Uterus (tissue), 4 donors: ENCODE measurements around the gene MB. TPM values are rescaled to one million over a fixed set of nuclear protein-coding genes. Genes with fewer than 3 reads are reported as not detected.

Experiments used
- DNase-seq, 2 donors: peaks; one replicate each; pipeline ENCODE4 v3.0.0-alpha.2; 2019 to 2020
- H3K27ac ChIP-seq, 2 donors: fragments of 200-600 bp; sonication (generic); 1 replicate in 1 of 2; 2 replicates in 1 of 2; pipeline ENCODE4 v1.5.1; 2016 to 2018
- H3K27me3 ChIP-seq, 2 donors: fragments of 200-600 bp; sonication (generic); one replicate each; pipeline ENCODE4 v1.5.1; 2018 to 2019; ENCODE audit warnings: control low read depth in 1 of 2
- H3K36me3 ChIP-seq, 2 donors: fragments of 200-600 bp; sonication (generic); one replicate each; pipeline ENCODE4 v1.5.1; 2019; ENCODE audit warnings: control low read depth in 1 of 2
- H3K4me1 ChIP-seq, 2 donors: fragments of 200-600 bp; sonication (generic); one replicate each; pipeline ENCODE4 v1.5.1; 2018 to 2019; ENCODE audit warnings: control low read depth in 1 of 2
- H3K4me3 ChIP-seq, 2 donors: fragments of 200-600 bp; sonication (generic); 1 replicate in 1 of 2; 2 replicates in 1 of 2; pipeline ENCODE4 v1.5.1; 2018 to 2019; ENCODE audit warnings: mild to moderate bottlenecking in 1 of 2
- H3K9me3 ChIP-seq, 2 donors: fragments of 200-600 bp; sonication (generic); one replicate each; pipeline ENCODE4 v1.5.1; 2019; ENCODE audit warnings: control low read depth in 1 of 2
- POLR2A ChIP-seq, 2 donors: fragments of 450-650 bp; IDR thresholded peaks; one replicate each; pipeline ENCODE4 v1.6.1; 2016; ENCODE audit warnings: antibody characterized with exemption in 2 of 2, mild to moderate bottlenecking in 1 of 2, moderate library complexity in 1 of 2
- intact Hi-C: fragments of 100-400 bp; cut with DNase I; formaldehyde crosslinking; loops from one replicate; pipeline ENCODE4 v1.15.1; 2023; ENCODE audit warnings: low total_unique reads
- total RNA-seq, 4 donors: library from RNA; depleted of rRNA in 3 of 4; stranded (reverse); fragments of >200 nt in 3 of 4; gene quantifications; one replicate each; pipeline versions ENCODE4 v1.1.0 to v1.2.4, GENCODE V29; 2014 to 2023
- TF ChIP-seq, protein P1 (sequence below), 4 experiments: fragments of 200-600 bp in 2 of 4; fragments of 450-650 bp in 2 of 4; sonication (generic) in 2 of 4; IDR thresholded peaks; one replicate each; pipeline ENCODE4 v1.5.1; 2016 to 2019; ENCODE audit warnings: antibody characterized with exemption in 4 of 4, mild to moderate bottlenecking in 2 of 4, moderate library complexity in 1 of 4
- donor health status: DM: yes; HTN: yes; CAD: no.

MB gene
- total RNA-seq, 4 donors from 2014 or later, result 1.8 to 2.5 TPM; not detected in 2

DNA sequence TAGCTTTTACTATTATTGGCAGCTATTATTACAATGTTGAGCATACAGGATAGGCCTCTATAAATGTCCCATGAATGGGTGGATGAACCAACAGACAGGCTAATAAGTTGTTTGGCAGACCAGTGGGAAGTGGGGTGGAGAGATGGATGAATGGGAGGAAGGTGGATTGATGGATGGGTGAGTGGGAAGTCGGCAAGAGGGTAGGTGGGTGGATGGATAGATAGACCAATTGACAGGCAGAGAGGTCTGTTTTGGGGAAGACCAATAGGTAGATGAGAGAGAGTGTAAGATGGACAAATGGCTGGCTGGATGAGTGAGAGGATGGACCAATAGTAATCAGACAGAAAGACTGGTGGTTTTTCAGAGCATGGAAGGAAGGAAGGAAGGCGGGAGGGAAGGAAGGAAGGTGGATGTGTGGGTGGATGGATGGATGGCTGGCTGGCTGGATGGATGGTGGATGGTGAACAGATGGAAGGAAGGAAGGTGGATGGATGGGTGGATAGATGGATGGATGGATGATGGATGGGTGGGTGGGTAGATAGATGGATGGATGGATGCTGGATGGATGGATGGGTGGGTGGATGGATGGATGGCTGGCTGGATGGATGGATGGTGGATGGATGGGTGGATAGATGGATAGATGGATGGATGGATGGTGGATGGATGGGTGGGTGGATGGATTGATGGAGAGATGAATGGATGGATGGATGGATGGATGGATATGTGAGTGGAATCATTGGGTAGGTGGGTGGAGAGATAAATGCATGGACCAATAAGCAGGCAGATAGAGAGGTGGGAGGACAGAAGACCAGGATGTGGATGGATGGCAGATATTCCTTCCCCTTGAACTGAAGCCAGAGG lies 39.1 kb downstream of the MB start:
- DNase-seq, result no peak
- TF ChIP-seq POLR2A (IDR thresholded peaks at IDR 0.05), result no peak
- TF ChIP-seq, protein P1, sequence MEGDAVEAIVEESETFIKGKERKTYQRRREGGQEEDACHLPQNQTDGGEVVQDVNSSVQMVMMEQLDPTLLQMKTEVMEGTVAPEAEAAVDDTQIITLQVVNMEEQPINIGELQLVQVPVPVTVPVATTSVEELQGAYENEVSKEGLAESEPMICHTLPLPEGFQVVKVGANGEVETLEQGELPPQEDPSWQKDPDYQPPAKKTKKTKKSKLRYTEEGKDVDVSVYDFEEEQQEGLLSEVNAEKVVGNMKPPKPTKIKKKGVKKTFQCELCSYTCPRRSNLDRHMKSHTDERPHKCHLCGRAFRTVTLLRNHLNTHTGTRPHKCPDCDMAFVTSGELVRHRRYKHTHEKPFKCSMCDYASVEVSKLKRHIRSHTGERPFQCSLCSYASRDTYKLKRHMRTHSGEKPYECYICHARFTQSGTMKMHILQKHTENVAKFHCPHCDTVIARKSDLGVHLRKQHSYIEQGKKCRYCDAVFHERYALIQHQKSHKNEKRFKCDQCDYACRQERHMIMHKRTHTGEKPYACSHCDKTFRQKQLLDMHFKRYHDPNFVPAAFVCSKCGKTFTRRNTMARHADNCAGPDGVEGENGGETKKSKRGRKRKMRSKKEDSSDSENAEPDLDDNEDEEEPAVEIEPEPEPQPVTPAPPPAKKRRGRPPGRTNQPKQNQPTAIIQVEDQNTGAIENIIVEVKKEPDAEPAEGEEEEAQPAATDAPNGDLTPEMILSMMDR (IDR thresholded peaks at IDR 0.05), result no peak
- Histone ChIP-seq H3K9me3 (no peaks in the 10 kb centered on the region), H3K4me3 (no peak overlapping the region), H3K4me1 (no peaks in the 10 kb centered on the region), H3K36me3 (no peaks in the 10 kb centered on the region), H3K27me3 (no peaks in the 10 kb centered on the region), H3K27ac (no peak overlapping the region)
- intact Hi-C loops, result no loop called here

DNA sequence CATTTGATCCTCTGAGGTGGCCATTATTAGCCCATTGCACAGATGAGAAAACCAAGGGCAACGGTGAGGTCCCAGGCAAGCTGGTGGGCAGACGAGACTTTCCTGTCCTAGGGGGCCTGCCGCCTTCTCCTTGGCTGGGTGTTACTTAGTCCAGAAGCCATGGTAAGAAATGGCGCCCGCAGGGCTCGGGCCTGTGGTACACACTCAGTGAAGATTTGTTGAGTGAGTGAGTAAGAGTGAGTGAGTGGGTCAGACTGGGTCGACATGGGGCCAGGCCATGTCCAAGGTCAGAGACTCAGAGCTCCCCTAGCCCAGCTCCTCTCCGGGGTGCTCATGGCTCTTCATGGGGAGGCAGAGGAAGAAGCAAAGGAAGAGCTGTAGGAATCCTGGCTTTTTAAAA lies 40.5 kb downstream of the MB start:
- no peak for DNase-seq
- H3K4me1 ChIP-seq, result no peaks in the 10 kb centered on the region
- no peaks in the 10 kb centered on the region for H3K9me3 ChIP-seq
- no peak for TF ChIP-seq POLR2A (IDR thresholded peaks at IDR 0.05)
- TF ChIP-seq, protein P1 (IDR thresholded peaks at IDR 0.05), result no peak
- intact Hi-C loops, result no loop called here
- no peak overlapping the region for H3K4me3 ChIP-seq
- H3K27ac ChIP-seq, result no peak overlapping the region
- H3K36me3 ChIP-seq, result no peaks in the 10 kb centered on the region
- H3K27me3 ChIP-seq, result no peaks in the 10 kb centered on the region

DNA sequence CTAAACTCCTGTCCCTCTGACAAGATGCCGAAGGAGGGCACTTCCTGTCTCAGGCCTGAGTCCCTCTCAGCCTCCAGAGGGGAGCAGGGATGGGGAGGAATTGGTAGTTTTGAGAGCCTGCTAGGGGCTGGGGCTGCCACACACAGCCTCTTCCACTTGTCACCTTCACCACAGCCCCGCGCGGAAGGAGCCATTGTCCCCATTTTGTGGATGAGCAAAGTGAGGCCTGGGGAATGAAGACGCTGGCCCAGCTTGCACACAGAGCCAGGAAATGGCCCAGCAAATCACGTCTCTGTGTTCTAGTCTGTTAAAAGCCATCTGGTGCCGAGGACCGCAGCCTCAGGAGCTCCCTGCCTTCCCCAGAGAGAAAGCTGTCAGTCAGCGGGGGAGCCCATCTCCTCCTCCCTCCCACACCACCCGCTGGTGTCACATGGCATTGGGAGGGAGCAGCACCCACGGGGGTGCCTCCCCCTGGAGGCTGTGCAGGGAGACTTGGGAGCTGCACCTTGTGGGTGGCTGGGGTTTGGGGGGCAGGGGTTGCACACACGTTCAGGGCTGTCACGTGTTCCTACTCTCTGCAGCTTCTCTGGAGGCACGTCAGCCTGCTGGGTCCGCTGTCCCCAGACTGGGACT lies 41.9 kb downstream of the MB start:
- intact Hi-C loops, result no loop called here
- Histone ChIP-seq H3K27ac (no peak overlapping the region), H3K4me1 (no peaks in the 10 kb centered on the region), H3K4me3 (no peak overlapping the region), H3K27me3 (no peaks in the 10 kb centered on the region), H3K9me3 (no peaks in the 10 kb centered on the region), H3K36me3 (no peaks in the 10 kb centered on the region)
- DNase-seq, result no peak
- TF ChIP-seq POLR2A (IDR thresholded peaks at IDR 0.05), result no peak
- TF ChIP-seq, protein P1 (IDR thresholded peaks at IDR 0.05), result no peak

DNA sequence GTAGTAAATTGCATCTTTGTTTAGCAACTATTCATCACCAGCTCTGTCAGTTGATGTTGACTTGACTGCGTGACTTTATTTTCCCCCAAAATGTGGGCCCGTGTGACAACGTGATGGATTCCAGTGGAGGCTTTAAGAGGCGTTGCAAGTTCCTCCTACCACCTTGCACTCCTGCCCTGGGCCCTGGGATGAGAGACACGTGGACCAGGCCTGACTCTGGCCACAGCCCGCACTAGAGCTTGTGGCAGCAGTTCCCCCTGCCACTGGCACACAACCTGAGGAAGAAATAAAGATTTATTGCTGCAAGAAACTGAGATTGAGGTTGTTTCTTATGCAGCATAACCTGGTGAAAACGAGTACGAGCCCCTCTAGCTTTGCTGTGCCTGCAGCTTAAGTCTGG lies 44.6 kb downstream of the MB start:
- intact Hi-C loops, result no loop called here
- H3K4me3 ChIP-seq, result no peak overlapping the region

More for the DNA sequence above, 44.6 kb downstream of the MB start:
- DNase-seq, result no peak
- Histone ChIP-seq H3K9me3 (no peaks in the 10 kb centered on the region), H3K36me3 (no peaks in the 10 kb centered on the region), H3K27ac (no peak overlapping the region), H3K4me1 (no peaks in the 10 kb centered on the region), H3K27me3 (no peaks in the 10 kb centered on the region)
- TF ChIP-seq POLR2A (IDR thresholded peaks at IDR 0.05), result no peak
- TF ChIP-seq, protein P1 (IDR thresholded peaks at IDR 0.05), result no peak
